HepG2 (cell line): ENCODE results near the gene DPEP3. TPM values are rescaled to one million over a fixed set of nuclear protein-coding genes. Genes with fewer than 3 reads are reported as not detected.

Experiments
- ATAC-seq: fragments of 200-7000 bp; cut with Tn5 transposase; 3 replicates; pipeline ENCODE4 v1.9.1; 2020; ENCODE audit warnings: mild to moderate bottlenecking, moderate library complexity
- BruUV-seq: library from RNA; stranded (reverse); fragments of 400-500 nt; replicated peaks from 2 replicates; lab custom pipeline; 2021; lab: Mats Ljungman, UMichigan
- CTCF ChIA-PET: fragments of 300-600 bp; formaldehyde crosslinking; extraction: SDS; loops from one replicate; lab custom pipeline; 2021; ENCODE audit warnings: low total read pairs, inconsistent platforms, low intra/inter-chr PET ratio; lab: Yijun Ruan, JAX
- POLR2A ChIA-PET: fragments of 350-600 bp; sonication (Branson Sonifier 250); formaldehyde crosslinking; loops from one replicate; lab custom pipeline; 2020; ENCODE audit warnings: antibody characterized with exemption, inconsistent platforms; lab: Yijun Ruan, JAX
- DNase-seq: peaks from one replicate; pipeline ENCODE4 v3.0.0-alpha.2; 2015; ENCODE audit warnings: low spot score
- FAIRE-seq: peaks from 3 replicates; lab custom pipeline; 2011; peaks lifted over from hg19 to GRCh38; lab: Jason Lieb, UNC
- H2AFZ ChIP-seq: one replicate; pipeline ENCODE4 v1.6.1; 2011; ENCODE audit warnings: low read length, inconsistent platforms
- H3K27ac ChIP-seq: fragments of 300-600 bp; 3 replicates; pipeline ENCODE4 v1.8.0; 2011; ENCODE audit warnings: mixed run types, mild to moderate bottlenecking, mixed read lengths, low read length, inconsistent platforms; ENCODE audit not compliant: insufficient read depth; ENCODE audit errors: extremely low read length
- H3K27me3 ChIP-seq, 2 experiments: fragments of 200-600 bp in 1 of 2; 2 replicates in 1 of 2; 3 replicates in 1 of 2; pipeline versions ENCODE4 v1.6.0 to v1.8.0; 2011; ENCODE audit warnings: low read length in 2 of 2, mild to moderate bottlenecking in 2 of 2, moderate library complexity in 2 of 2, inconsistent platforms in 1 of 2; ENCODE audit not compliant: insufficient read depth in 2 of 2, control insufficient read depth in 1 of 2
- H3K36me3 ChIP-seq, 2 experiments: fragments of 200-600 bp in 1 of 2; replicated peaks in 1 of 2; 2 replicates in 1 of 2; 3 replicates in 1 of 2; pipeline versions ENCODE4 v1.5.1 to v1.8.0; 2011; ENCODE audit warnings: low read length in 2 of 2, inconsistent platforms in 1 of 2; ENCODE audit not compliant: insufficient read depth in 2 of 2, control insufficient read depth in 1 of 2
- H3K4me1 ChIP-seq: 2 replicates; pipeline ENCODE4 v1.5.1; 2012; ENCODE audit warnings: low read length, inconsistent platforms; ENCODE audit not compliant: insufficient read depth
- H3K4me2 ChIP-seq: 2 replicates; pipeline ENCODE4 v1.6.0; 2011; ENCODE audit warnings: low read depth, low read length, inconsistent platforms
- H3K4me3 ChIP-seq, 3 experiments: fragments of 200-600 bp in 1 of 3; sonication (generic), shearing (Covaris generic) in 1 of 3; replicated peaks in 1 of 3; 2 replicates each; pipeline ENCODE4 v1.5.1; 2011 to 2016; ENCODE audit warnings: low read length in 3 of 3, inconsistent platforms in 2 of 3, low read depth in 2 of 3, mild to moderate bottlenecking in 2 of 3, control low read depth in 1 of 3, mixed read lengths in 1 of 3; ENCODE audit not compliant: insufficient read depth in 1 of 3
- H3K79me2 ChIP-seq: one replicate; pipeline ENCODE4 v1.6.1; 2011; ENCODE audit warnings: low read length, inconsistent platforms; ENCODE audit not compliant: insufficient read depth
- H3K9ac ChIP-seq: 2 replicates; pipeline ENCODE4 v1.6.0; 2011; ENCODE audit warnings: mild to moderate bottlenecking, low read depth, low read length, inconsistent platforms; ENCODE audit not compliant: insufficient read depth
- H3K9me3 ChIP-seq: 2 replicates; pipeline ENCODE4 v1.5.1; 2012; ENCODE audit warnings: mild to moderate bottlenecking, low read length
- H4K20me1 ChIP-seq: 2 replicates; pipeline ENCODE4 v1.6.0; 2011; ENCODE audit warnings: inconsistent platforms, mild to moderate bottlenecking, low read length, moderate library complexity; ENCODE audit not compliant: insufficient read depth
- ARID2 ChIP-seq: sonication (generic); formaldehyde crosslinking; IDR thresholded peaks from 2 replicates; pipeline ENCODE4 v1.8.1; 2022; ENCODE audit warnings: mild to moderate bottlenecking, missing genetic modification reagents, borderline replicate concordance
- BATF2 ChIP-seq: sonication (generic); formaldehyde crosslinking; IDR thresholded peaks from 2 replicates; pipeline ENCODE4 v1.8.0; 2022; ENCODE audit warnings: mild to moderate bottlenecking, missing genetic modification reagents, moderate library complexity
- HIC2 ChIP-seq: sonication (generic); formaldehyde crosslinking; IDR thresholded peaks from 2 replicates; pipeline ENCODE4 v1.9.0; 2022; ENCODE audit warnings: low read depth, missing genetic modification reagents
- IKZF1 ChIP-seq: fragments of 450-650 bp; IDR thresholded peaks from 2 replicates; pipeline ENCODE4 v1.7.1; 2016
- LBX2 ChIP-seq: sonication (generic); formaldehyde crosslinking; IDR thresholded peaks from 2 replicates; pipeline ENCODE4 v1.5.0; 2020; ENCODE audit warnings: missing genetic modification reagents, mild to moderate bottlenecking, borderline replicate concordance
- MAZ ChIP-seq, 2 experiments: sonication (generic) in 1 of 2; formaldehyde crosslinking in 1 of 2; IDR thresholded peaks; 2 replicates each; pipeline versions ENCODE4 v1.5.0 to v1.6.1; 2012 to 2020; ENCODE audit warnings: low read depth in 2 of 2, mild to moderate bottlenecking in 2 of 2, borderline replicate concordance in 1 of 2, improper control_type of control experiment in 1 of 2, low read length in 1 of 2, missing genetic modification reagents in 1 of 2, moderate library complexity in 1 of 2
- MED8 ChIP-seq: sonication (generic); formaldehyde crosslinking; IDR thresholded peaks from 2 replicates; pipeline ENCODE4 v1.8.1; 2023; ENCODE audit warnings: mild to moderate bottlenecking, missing genetic modification reagents; ENCODE audit not compliant: insufficient replicate concordance
- ZBTB26 ChIP-seq: IDR thresholded peaks from 2 replicates; pipeline ENCODE4 v1.6.1; 2016; ENCODE audit warnings: missing compliant biosample characterization, missing genetic modification reagents, borderline replicate concordance
- ZFP41 ChIP-seq: sonication (generic); formaldehyde crosslinking; IDR thresholded peaks from 2 replicates; pipeline ENCODE4 v1.4.0; 2020; ENCODE audit warnings: mild to moderate bottlenecking, missing genetic modification reagents, borderline replicate concordance
- ZGPAT ChIP-seq: IDR thresholded peaks from 2 replicates; pipeline ENCODE4 v1.6.1; 2016; ENCODE audit warnings: mild to moderate bottlenecking
- ZNF230 ChIP-seq: sonication (generic); formaldehyde crosslinking; IDR thresholded peaks from 2 replicates; pipeline ENCODE4 v1.4.0; 2020; ENCODE audit warnings: mild to moderate bottlenecking, missing genetic modification reagents
- ZNF460 ChIP-seq: sonication (generic); formaldehyde crosslinking; IDR thresholded peaks from 2 replicates; pipeline ENCODE4 v1.5.1; 2020; ENCODE audit warnings: missing genetic modification reagents, mild to moderate bottlenecking, borderline replicate concordance
- ZNF543 ChIP-seq: sonication (generic); formaldehyde crosslinking; IDR thresholded peaks from 2 replicates; pipeline ENCODE4 v1.4.0; 2020; ENCODE audit warnings: mild to moderate bottlenecking, missing genetic modification reagents
- WGBS: methylation state at CpG from one replicate; pipeline ENCODE4 v1.1.6; 2017; ENCODE audit warnings: low lambda C conversion rate; 5-methylcytosine and 5-hydroxymethylcytosine counted together
- in situ Hi-C: cut with HindIII; loops from 2 replicates; pipeline ENCODE4 v1.10.0; 2017; ENCODE audit warnings: low pct_unique_long_range_greater_than_20kb; ENCODE audit not compliant: extremely low pct_ligation_motif_present
- intact Hi-C: fragments of 100-400 bp; cut with micrococcal nuclease; formaldehyde crosslinking; loops from one replicate; pipeline ENCODE4 v1.10.0; 2022; ENCODE audit not compliant: unreplicated experiment
- polyA plus RNA-seq, 8 experiments: library from polyadenylated mRNA; depleted of rRNA in 3 of 8; stranded (reverse) in 7 of 8; unstranded in 1 of 8; fragments of >200 nt; fragmentation: Illumina TruSeq in 4 of 8; extraction: Trizol in 4 of 8; gene quantifications; 2 replicates each; pipeline versions ENCODE4 v1.2.1 to v1.2.3, GENCODE V29; 2011 to 2016; ENCODE audit warnings: low read depth in 4 of 8, missing spikeins in 1 of 8, mixed read lengths in 1 of 8; ENCODE audit not compliant: insufficient read depth in 1 of 8
- total RNA-seq, 5 experiments: library from RNA; depleted of rRNA; stranded (reverse); fragments of >200 nt; fragmentation: Illumina TruSeq; extraction: Trizol; gene quantifications; 2 replicates each; pipeline ENCODE4 v1.2.3, GENCODE V29; 2016; ENCODE audit warnings: low read depth in 1 of 5

Gene DPEP3
- total and polyA plus RNA-seq, 2 of the 13 experiments (the other 11 are each of a cell fraction or from before 2014, with no cell fraction given): not detected

- TF ChIP-seq MAZ (IDR thresholded peaks at IDR 0.05; ENCODE audit: borderline replicate concordance, low read depth, low read length): no peak
- peak; percentile 39; the same call in 1 of the 2 replicates for TF ChIP-seq MAZ (CRISPR knock-in tag; IDR thresholded peaks at IDR 0.05; ENCODE audit: low read depth)
- no peak for TF ChIP-seq BATF2
- TF ChIP-seq HIC2 (CRISPR knock-in tag): no peak
- TF ChIP-seq ZNF543 (CRISPR knock-in tag): peak; percentile 4; the same call in 1 of the 2 replicates
- no peak for TF ChIP-seq LBX2
- peak; percentile 24 for TF ChIP-seq MED8
These were observed 38.7 kb downstream of the DPEP3 start (continued) for GRCh38 chr16:67941469-67942199.

- Histone ChIP-seq H3K9ac (no peak overlapping the region), H3K36me3 (peaks cover 10 to 20% of the 10 kb centered on the region in 2 experiments), H2AFZ (no peak overlapping the region), H3K4me2 (no peak overlapping the region), H3K4me1 (peaks cover 57% of the 10 kb centered on the region), H3K4me3 (no peak overlapping the region), H3K27me3 (no peaks in the 10 kb centered on the region; a peak in 1 of 5 replicates), H3K9me3 (no peaks in the 10 kb centered on the region), H3K79me2 (peaks cover 18% of the 10 kb centered on the region), H4K20me1 (peaks cover 17% of the 10 kb centered on the region; the same call in 1 of the 2 replicates), H3K27ac (no peak overlapping the region)
- ATAC-seq (no peak), DNase-seq (no peak), FAIRE-seq (no peak)
- BruUV-seq: no TSS peak
- ChIA-PET CTCF (no interaction called here), POLR2A (interaction anchor here (3.4 to 13.6 kb wide), 2 partner anchors 23 to 144 kb away, joined by 18 to 226 read pairs; partner anchors contain the start of genes NFATC3 and SLC12A4)
- 97% methylated on average over 5 of the region's 5 CpGs for WGBS
- intact Hi-C loops: no loop called here
- in situ Hi-C loops: loop anchor here (5.0 kb wide), 1 partner anchor 102 kb away; no protein-coding TSS in a partner anchor
- TF ChIP-seq ZNF460 (peak; percentile 31; the same call in 1 of the 2 replicates), ZBTB26 (no peak), ARID2 (CRISPR knock-in tag) (peak; percentile 68; the same call in 1 of the 2 replicates), ZGPAT (CRISPR knock-in tag) (0 out of 2 replicates have a peak, but pooled peaks have one; percentile 4), IKZF1 (no peak), ZFP41 (CRISPR knock-in tag) (no peak), ZNF230 (0 out of 2 replicates have a peak, but pooled peaks have one; percentile 2)
These were observed 39.7 kb downstream of the DPEP3 start for GRCh38 chr16:67940446-67941089.
